Peyer's patch (tissue), 4 donors: ENCODE measurements around the gene MYO9B.

Experiments used
- POLR2A ChIP-seq, 2 donors: fragments of 450-650 bp; IDR thresholded peaks; one replicate each; pipeline ENCODE4 v1.5.1; 2017; ENCODE audit warnings: antibody characterized with exemption in 2 of 2, mild to moderate bottlenecking in 2 of 2, moderate library complexity in 2 of 2
- TF ChIP-seq, protein P1 (sequence below), 6 experiments: fragments of 450-650 bp in 4 of 6; fragments of 200-600 bp in 2 of 6; sonication (generic) in 1 of 6; IDR thresholded peaks; one replicate each; pipeline ENCODE4 v1.5.1; 2017 to 2019; ENCODE audit warnings: antibody characterized with exemption in 6 of 6, mild to moderate bottlenecking in 3 of 6, moderate library complexity in 1 of 6

DNA sequence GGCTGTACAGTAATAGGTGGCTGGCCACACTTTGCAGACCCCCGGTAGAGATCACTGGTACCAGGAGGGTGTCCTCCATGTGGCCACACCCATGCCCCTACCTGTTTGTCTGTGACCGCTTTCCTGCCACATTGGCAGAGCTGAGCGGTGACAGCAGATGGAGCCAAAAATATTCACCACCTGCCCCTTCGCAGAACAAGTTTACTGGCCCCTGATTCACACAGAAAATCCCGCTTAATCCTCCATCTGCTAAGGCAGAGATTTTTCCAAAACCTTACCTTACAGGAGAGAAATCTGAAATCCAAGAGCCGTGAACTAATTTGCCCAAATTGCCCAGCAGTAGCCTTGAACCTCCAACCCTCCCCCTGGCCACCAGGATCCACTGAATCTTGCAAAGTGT is 52.1 kb downstream of the MYO9B start:
- TF ChIP-seq, protein P1, sequence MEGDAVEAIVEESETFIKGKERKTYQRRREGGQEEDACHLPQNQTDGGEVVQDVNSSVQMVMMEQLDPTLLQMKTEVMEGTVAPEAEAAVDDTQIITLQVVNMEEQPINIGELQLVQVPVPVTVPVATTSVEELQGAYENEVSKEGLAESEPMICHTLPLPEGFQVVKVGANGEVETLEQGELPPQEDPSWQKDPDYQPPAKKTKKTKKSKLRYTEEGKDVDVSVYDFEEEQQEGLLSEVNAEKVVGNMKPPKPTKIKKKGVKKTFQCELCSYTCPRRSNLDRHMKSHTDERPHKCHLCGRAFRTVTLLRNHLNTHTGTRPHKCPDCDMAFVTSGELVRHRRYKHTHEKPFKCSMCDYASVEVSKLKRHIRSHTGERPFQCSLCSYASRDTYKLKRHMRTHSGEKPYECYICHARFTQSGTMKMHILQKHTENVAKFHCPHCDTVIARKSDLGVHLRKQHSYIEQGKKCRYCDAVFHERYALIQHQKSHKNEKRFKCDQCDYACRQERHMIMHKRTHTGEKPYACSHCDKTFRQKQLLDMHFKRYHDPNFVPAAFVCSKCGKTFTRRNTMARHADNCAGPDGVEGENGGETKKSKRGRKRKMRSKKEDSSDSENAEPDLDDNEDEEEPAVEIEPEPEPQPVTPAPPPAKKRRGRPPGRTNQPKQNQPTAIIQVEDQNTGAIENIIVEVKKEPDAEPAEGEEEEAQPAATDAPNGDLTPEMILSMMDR (IDR thresholded peaks at IDR 0.05): no peak
- TF ChIP-seq POLR2A (IDR thresholded peaks at IDR 0.05): no peak
